Neural progenitor cell (in vitro differentiated cells): ENCODE results near the gene ARL11.

Source experiments
- EZH2phosphoT487 ChIP-seq: fragments of 200-600 bp; sonication (generic); IDR thresholded peaks from 2 replicates; pipeline ENCODE4 v1.6.1; 2017; ENCODE audit warnings: antibody characterized with exemption
- TF ChIP-seq, protein P1 (sequence below): fragments of 200-600 bp; sonication (generic); IDR thresholded peaks from 2 replicates; pipeline ENCODE4 v1.5.1; 2017; ENCODE audit warnings: antibody characterized with exemption, mild to moderate bottlenecking

- TF ChIP-seq, protein P1, sequence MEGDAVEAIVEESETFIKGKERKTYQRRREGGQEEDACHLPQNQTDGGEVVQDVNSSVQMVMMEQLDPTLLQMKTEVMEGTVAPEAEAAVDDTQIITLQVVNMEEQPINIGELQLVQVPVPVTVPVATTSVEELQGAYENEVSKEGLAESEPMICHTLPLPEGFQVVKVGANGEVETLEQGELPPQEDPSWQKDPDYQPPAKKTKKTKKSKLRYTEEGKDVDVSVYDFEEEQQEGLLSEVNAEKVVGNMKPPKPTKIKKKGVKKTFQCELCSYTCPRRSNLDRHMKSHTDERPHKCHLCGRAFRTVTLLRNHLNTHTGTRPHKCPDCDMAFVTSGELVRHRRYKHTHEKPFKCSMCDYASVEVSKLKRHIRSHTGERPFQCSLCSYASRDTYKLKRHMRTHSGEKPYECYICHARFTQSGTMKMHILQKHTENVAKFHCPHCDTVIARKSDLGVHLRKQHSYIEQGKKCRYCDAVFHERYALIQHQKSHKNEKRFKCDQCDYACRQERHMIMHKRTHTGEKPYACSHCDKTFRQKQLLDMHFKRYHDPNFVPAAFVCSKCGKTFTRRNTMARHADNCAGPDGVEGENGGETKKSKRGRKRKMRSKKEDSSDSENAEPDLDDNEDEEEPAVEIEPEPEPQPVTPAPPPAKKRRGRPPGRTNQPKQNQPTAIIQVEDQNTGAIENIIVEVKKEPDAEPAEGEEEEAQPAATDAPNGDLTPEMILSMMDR, result no peak
- TF ChIP-seq EZH2phosphoT487, result no peak
Measured at GRCh38 chr13:49643035-49643646, 14.8 kb downstream of the ARL11 start.
